Psoas muscle (tissue), 8 donors: ENCODE data around the gene UBE2F. TPM values are rescaled to one million over a fixed set of nuclear protein-coding genes. Genes with fewer than 3 reads are reported as not detected.

Experiments used
- ATAC-seq, 4 donors: fragments of 200-7000 bp; cut with Tn5 transposase; one replicate each; pipeline ENCODE4 v1.9.1; 2020; ENCODE audit warnings: moderate library complexity in 3 of 4, mild to moderate bottlenecking in 2 of 4
- DNase-seq, 2 donors: peaks; one replicate each; pipeline ENCODE4 v3.0.0-alpha.2; 2020
- H3K27ac ChIP-seq: fragments of 200-600 bp; one replicate; pipeline ENCODE4 v1.8.0; 2022
- H3K27me3 ChIP-seq, 3 donors: fragments of 200-600 bp in 1 of 3; one replicate each; pipeline versions ENCODE4 v1.6.1 to v1.8.0; 2013 to 2022; ENCODE audit warnings: low read length in 2 of 3, mild to moderate bottlenecking in 2 of 3, moderate library complexity in 1 of 3; ENCODE audit not compliant: insufficient read depth in 3 of 3
- H3K36me3 ChIP-seq, 2 donors: fragments of 200-600 bp in 1 of 2; one replicate each; pipeline versions ENCODE4 v1.6.1 to v1.8.0; 2013 to 2022; ENCODE audit warnings: low read depth in 1 of 2, mild to moderate bottlenecking in 1 of 2, moderate library complexity in 1 of 2; ENCODE audit not compliant: insufficient read depth in 1 of 2
- H3K4me1 ChIP-seq: fragments of 200-600 bp; one replicate; pipeline ENCODE4 v1.8.0; 2022
- H3K4me3 ChIP-seq: fragments of 200-600 bp; one replicate; pipeline ENCODE4 v1.8.0; 2022; ENCODE audit warnings: mild to moderate bottlenecking
- H3K9me3 ChIP-seq: fragments of 200-600 bp; one replicate; pipeline ENCODE4 v1.8.0; 2022
- WGBS, 3 donors: extraction: QIAGEN DNeasy Blood & Tissue Kit; methylation state at CpG; one replicate each; pipeline versions ENCODE4 v1.1.6 to v1.1.7; 2013; 5-methylcytosine and 5-hydroxymethylcytosine counted together
- intact Hi-C, 2 donors: fragments of 100-400 bp; cut with DNase I; formaldehyde crosslinking; loops; one replicate each; pipeline versions ENCODE4 v1.11.0 to v1.14.2; 2022
- polyA plus RNA-seq, 3 donors: library from polyadenylated mRNA; stranded (reverse); fragments of 200-250 nt; gene quantifications; one replicate each; pipeline ENCODE4 v1.2.3, GENCODE V29; 2013
- total RNA-seq, 4 donors: library from RNA; stranded (reverse); fragmentation: NEBNext Ultra II Directional in 2 of 4; extraction: Animal tissue kit (Norgen Biotek cat#: 25700) in 2 of 4; gene quantifications; one replicate each; pipeline versions ENCODE4 v1.2.1 to v1.2.4, GENCODE V29; 2021 to 2023
- TF ChIP-seq, protein P1 (sequence below): fragments of 200-600 bp; IDR thresholded peaks from one replicate; pipeline ENCODE4 v1.8.0; 2022; ENCODE audit warnings: antibody characterized with exemption
- donor health status: healthy with polysubstance abuse.
- donor health status: DM: no; HTN: no; CAD: no; lungs with moderate emphysema.
- donor health status: Bipolar disorder and iron deficiency.
- donor health status: healthy.
- donor health status: DM: yes; HTN: yes; CAD: no.
- donor health status: DM: no; HTN: no; CAD: no.
- donor health status: DM: no; HTN: no; CAD: no.
- donor health status: DM: yes; HTN: yes; CAD: no.

Gene UBE2F
- total and polyA plus RNA-seq, 7 donors, result 46.0 to 134 (median 67.5) TPM

- Histone ChIP-seq H3K36me3 (peaks cover 3 to 28% of the 10 kb centered on the region in 2 donors), H3K4me3 (no peak overlapping the region), H3K27me3 (no peaks in the 10 kb centered on the region), H3K27ac (no peak overlapping the region), H3K9me3 (no peaks in the 10 kb centered on the region), H3K4me1 (no peaks in the 10 kb centered on the region)
- intact Hi-C loops, result no loop called here
- 88 to 97% (median 94%) methylated on average over 2 of the region's 2 CpGs for WGBS, 3 donors
- TF ChIP-seq, protein P1, sequence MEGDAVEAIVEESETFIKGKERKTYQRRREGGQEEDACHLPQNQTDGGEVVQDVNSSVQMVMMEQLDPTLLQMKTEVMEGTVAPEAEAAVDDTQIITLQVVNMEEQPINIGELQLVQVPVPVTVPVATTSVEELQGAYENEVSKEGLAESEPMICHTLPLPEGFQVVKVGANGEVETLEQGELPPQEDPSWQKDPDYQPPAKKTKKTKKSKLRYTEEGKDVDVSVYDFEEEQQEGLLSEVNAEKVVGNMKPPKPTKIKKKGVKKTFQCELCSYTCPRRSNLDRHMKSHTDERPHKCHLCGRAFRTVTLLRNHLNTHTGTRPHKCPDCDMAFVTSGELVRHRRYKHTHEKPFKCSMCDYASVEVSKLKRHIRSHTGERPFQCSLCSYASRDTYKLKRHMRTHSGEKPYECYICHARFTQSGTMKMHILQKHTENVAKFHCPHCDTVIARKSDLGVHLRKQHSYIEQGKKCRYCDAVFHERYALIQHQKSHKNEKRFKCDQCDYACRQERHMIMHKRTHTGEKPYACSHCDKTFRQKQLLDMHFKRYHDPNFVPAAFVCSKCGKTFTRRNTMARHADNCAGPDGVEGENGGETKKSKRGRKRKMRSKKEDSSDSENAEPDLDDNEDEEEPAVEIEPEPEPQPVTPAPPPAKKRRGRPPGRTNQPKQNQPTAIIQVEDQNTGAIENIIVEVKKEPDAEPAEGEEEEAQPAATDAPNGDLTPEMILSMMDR, result no peak
- ATAC-seq (no peak), DNase-seq (no peak)
These were observed 113.1 kb downstream of the UBE2F start for GRCh38 chr2:238079874-238080327.

DNA sequence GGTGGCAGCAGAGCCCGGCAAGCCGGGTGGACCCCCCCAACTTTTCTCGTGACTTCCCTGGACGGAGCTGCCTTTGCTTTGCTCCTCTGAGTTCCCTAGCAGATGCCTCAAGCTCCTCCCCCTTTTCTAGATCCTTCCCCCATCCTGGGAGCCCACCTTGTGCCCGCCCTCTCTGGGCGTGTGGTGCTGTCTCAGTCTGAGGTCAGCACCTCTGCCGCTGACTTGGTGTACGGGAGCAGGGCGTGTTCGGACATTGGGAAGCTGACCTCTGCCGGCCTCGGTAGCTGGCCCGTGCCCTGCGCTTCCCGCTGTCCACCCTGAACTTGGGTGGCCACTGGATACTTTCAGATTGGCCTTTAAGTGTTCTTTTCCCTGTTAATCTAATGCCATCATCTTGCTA lies 113.7 kb downstream of the UBE2F start:
- Histone ChIP-seq H3K27me3 (no peaks in the 10 kb centered on the region), H3K4me3 (no peak overlapping the region), H3K9me3 (no peaks in the 10 kb centered on the region), H3K27ac (no peak overlapping the region), H3K4me1 (no peaks in the 10 kb centered on the region), H3K36me3 (peaks cover 3 to 28% of the 10 kb centered on the region in 2 donors)
- TF ChIP-seq, protein P1, result no peak
- no peak for ATAC-seq
- DNase-seq, result no peak
- WGBS, 3 donors, result 95 to 97% (median 96%) methylated on average over 15 of the region's 15 CpGs
- intact Hi-C loops, result no loop called here

GRCh38 chr2:238081150-238081549 lies 114.3 kb downstream of the UBE2F start:
- H3K36me3 ChIP-seq, result peaks cover 3 to 28% of the 10 kb centered on the region in 2 donors
- intact Hi-C loops, result no loop called here
- no peaks in the 10 kb centered on the region for H3K9me3 ChIP-seq
- no peak overlapping the region for H3K27ac ChIP-seq
- H3K4me1 ChIP-seq, result no peaks in the 10 kb centered on the region
- H3K4me3 ChIP-seq, result no peak overlapping the region
- ATAC-seq (no peak), DNase-seq (peak in 1 of 2 donors; percentile 37)
- 93 to 96% (median 94%) methylated on average over 13 of the region's 13 CpGs for WGBS, 3 donors
- TF ChIP-seq, protein P1, result no peak
- no peaks in the 10 kb centered on the region for H3K27me3 ChIP-seq

- WGBS, 3 donors, result 94 to 97% (median 95%) methylated on average over 16 of the region's 16 CpGs
- no peaks in the 10 kb centered on the region for H3K4me1 ChIP-seq
- ATAC-seq (no peak), DNase-seq (peak in 1 of 2 donors; percentile 24)
- intact Hi-C loops, result no loop called here
- TF ChIP-seq, protein P1, result no peak
- H3K27me3 ChIP-seq, result no peaks in the 10 kb centered on the region
- peaks cover 3 to 28% of the 10 kb centered on the region in 2 donors for H3K36me3 ChIP-seq
- H3K27ac ChIP-seq, result no peak overlapping the region
- no peaks in the 10 kb centered on the region for H3K9me3 ChIP-seq
- H3K4me3 ChIP-seq, result no peak overlapping the region
These were observed 114.7 kb downstream of the UBE2F start for GRCh38 chr2:238081561-238081960.

DNA sequence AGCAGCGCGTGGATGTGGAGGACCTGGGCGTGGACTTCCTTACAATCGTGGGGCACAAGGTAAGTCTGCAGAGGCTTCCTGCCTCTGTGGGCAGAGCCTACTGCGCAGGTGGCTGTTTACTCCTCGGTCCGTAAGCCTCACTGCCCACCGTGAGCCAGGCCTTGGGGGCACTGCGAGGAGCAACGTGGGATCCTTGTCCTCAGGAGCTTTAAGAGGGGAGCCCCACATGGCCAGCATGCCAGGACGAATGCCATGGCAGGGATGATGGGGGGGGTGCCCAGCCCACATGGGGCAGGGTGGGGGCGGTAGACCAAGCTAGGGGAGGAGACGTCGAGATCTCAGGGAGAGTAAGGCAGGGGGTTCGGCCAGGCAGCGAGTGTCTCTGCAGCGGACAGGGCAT lies 115.3 kb downstream of the UBE2F start:
- H3K9me3 ChIP-seq, result no peaks in the 10 kb centered on the region
- H3K27ac ChIP-seq, result no peak overlapping the region
- DNase-seq, result peak in 1 of 2 donors; percentile 32
- 93 to 97% (median 94%) methylated on average over 17 of the region's 17 CpGs for WGBS, 3 donors
- intact Hi-C loops, result no loop called here
- no peaks in the 10 kb centered on the region for H3K4me1 ChIP-seq
- no peaks in the 10 kb centered on the region for H3K27me3 ChIP-seq
- peaks cover 3 to 28% of the 10 kb centered on the region in 2 donors for H3K36me3 ChIP-seq
- TF ChIP-seq, protein P1, result no peak
- H3K4me3 ChIP-seq, result no peak overlapping the region
- ATAC-seq, result no peak
